Measurements from ENCODE around the gene EHMT1.

The EHMT1 gene

DNA sequence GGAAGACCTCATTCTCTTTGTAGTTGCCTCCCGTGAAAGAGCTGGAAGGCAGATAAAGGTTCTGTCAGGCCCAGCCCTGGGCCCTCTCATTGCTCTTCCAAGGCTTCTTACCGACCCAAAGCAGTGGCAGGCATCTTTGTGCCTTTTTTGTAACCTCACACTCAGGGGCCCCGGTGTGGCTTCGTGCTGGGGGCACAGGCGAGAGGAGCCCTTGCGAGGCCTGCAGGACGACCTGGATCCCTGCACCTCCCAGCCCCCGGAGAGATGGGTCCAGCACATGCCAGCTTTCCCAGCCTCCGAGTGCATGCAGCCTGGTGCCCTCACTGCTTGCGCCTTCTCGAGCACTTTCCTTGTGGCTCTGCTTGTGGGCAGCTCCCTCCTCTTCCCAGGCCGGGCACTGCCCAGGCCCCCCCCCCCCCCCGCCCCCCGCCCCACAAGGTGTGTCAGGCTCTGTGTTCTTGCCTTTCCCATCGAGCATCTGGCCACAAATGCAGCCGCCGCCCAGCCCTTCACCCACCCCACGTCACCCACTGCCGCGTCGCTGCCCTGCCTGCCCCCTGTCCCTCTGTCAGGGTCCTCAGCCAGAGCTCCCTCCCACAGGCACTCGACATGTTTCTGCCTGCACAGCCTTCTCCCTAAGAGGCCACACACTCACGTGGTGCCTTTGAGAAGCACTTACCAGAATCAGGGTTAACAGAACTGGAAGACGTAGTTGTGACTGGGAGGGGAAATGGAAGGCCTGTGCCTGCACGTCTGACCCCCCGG is 195.0 kb downstream of the EHMT1 start:
- no peak for DNase-seq

DNA sequence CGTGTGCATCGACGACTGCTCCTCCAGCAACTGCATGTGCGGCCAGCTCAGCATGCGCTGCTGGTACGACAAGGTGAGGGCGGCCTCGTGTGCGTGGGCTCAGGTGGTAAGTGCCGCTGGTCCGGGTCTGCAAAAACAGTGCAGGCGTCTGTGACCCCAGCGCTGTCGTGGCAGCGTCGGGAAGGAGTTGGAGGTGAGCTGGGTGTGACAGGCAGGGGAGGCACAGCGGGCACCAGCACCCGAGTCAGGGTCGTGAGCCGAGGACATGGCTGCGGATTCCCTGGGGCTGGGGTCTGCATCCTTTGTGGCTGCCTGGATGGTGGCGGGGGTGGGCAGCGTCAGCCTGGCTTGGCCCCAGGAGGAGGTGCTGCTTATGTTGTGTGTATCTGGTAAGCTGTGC is 195.6 kb downstream of the EHMT1 start:
- DNase-seq, result no peak

DNA sequence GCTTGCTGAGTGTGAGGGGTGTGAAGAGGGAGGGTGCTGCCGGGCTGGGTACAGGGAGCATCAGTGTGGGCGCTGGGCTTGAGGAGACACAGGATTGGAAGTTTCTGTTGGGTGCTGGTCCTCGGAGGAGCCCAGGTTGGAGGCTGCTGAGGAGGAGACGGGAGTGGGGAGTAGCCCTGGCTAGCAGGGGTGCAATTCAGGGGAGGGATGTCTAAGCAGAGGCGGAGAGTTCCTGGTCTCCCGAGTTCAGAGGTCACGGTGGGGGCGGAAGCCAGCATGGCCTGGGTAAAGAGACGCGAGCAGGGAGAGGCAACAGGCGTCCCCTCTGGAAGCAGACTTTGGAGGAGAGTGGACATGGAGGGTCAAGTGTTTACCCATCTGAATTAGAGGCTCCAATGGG is 196.0 kb downstream of the EHMT1 start:
- DNase-seq, result no peak

- DNase-seq, result no peak
Observed at GRCh38 chr9:137815256-137816255, 196.8 kb downstream of the EHMT1 start.

- DNase-seq, result no peak
Observed at GRCh38 chr9:137816531-137817235, 197.9 kb downstream of the EHMT1 start.

- no peak for DNase-seq
Observed at GRCh38 chr9:137817236-137818200, 198.7 kb downstream of the EHMT1 start.

GRCh38 chr9:137818286-137818685 is 199.5 kb downstream of the EHMT1 start:
- DNase-seq, result no peak

GRCh38 chr9:137820161-137820855 is 201.5 kb downstream of the EHMT1 start:
- DNase-seq, result no peak

DNA sequence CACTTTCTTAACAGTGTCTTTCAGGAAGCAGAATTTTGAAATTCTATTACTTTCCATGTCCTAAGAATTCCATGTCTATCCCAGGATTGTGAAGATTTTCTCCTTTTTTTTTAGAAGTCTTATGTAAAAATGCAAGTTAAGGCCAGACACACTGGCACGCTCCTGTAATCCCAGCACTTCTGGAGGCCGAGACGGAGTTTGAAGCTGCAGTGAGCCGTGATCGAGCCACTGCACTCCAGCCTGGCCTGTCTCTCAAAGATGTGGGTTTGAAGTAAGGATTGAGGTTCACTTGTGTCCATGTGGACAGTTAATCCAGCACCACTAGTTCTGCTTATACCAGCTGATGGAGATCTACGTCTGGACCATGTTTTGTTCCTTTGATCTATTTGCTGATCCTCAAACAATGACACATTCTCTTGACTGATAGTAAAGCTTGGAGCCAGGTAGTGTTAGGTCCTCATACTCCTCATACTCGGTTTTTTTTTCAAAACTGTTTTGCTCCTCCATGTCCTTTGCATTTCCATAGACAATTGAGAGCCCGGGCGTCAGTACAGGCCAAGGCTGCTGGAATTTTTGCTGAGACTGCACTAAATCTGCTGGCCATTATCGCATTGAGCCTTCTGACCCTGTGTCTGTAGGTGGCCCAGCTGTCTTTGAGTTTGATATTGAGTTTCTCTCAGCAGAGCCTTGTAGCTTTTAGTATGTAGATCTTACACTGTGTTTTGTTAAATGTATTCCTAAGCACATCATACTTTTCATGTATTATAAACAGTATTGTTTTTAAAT is 205.4 kb downstream of the EHMT1 start:
- no peak for DNase-seq

GRCh38 chr9:137825324-137825989 is 206.7 kb downstream of the EHMT1 start:
- no peak for DNase-seq

DNA sequence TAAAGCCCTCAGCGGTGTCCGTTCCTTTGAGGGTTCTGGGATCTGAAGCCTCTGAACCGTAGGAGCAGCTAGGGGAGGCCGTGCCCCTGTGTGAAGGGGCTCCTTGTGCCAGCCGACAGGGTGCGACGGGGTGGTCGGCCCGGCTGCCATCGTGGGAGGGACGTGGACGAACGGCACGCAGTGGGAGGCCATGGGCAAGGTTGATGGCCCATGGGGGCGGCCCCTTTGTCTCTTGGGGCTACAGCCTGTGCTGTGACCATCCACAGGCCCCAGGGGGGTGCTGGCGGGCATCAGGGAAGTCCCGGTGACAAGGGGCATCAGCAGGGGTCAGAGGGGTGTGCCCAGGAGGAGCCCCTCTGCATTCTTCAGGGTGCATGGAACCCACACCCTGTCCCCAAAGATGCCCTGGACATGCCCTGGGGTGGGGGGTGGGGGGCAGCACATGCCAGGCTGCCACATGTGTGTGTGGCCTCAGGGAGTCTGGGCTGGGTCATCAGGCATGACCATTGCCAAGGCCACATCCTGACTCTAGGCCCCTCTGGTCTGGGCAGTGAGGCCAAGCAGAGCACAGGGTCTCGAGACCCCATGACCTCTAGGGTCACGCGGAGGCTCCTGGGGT is 209.2 kb downstream of the EHMT1 start:
- no peak for DNase-seq

DNA sequence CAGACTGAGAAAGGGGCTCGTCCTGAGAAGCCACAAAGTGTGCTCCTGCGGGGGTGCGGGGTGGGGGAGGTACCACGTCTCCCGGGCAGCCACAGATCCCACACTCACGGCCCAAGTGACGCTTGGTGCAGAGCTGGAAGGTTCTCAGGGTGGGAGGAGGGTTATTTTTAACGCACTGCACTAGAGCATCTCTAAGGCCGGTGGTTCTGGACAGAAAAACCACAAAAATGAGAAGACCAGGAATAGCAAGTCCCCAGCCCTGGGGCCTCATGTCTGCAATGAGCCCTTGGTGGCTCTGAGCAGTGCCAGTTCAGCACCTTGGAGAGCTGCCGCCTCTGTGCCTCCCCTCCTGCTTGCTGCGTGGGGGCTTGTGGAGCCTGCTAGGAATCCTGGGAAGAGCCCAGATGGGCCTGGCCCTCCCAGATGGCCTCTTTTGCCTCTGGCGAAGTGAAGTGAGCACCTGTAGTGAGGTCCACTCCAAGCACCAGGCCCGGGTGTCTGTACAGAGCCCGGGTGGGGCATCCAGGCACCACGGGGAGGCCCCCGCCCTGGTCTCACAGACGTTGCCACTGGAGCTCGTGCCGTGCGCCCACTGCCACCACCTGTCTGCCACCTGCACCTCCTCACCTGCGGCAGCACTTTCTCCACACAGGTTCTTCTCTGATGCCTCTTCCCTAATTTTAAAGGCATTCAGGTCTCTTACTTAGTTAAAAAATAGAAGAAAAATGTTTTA is 209.9 kb downstream of the EHMT1 start:
- DNase-seq, result no peak

DNA sequence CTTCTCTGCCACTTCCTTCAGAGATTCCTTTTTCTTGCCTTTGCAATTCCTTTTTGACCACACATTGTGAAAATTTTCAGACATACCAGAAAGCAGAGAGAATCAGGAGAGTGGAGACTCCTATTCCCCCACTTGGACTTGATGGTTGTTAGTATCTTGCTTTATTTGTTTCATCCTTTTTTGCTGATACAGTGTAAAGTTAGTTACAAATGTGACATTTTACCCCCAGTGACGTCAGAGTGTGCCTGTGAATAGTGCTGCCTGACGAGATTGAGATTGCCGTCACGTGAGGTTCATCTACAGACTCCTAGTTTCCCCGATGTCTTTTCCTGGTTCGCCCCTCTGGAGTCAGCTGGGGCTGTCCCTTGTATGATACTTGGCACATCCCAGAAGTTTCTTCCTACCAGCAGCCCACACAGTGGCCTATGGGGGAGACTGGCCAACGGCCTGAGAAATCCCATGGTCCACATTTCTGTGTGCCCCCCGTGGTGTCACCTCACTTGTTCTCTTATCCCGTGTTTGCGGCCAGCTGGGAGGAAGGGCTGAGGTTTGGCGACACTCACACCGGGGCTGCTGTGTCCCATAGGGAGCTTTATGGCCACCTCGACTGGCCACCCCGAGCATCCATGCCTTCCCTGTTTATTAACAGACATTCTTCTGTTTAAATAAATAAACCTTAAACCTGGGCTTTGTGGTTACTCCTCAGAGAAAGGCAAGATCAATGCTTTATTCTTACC is 210.6 kb downstream of the EHMT1 start:
- DNase-seq, result no peak

DNA sequence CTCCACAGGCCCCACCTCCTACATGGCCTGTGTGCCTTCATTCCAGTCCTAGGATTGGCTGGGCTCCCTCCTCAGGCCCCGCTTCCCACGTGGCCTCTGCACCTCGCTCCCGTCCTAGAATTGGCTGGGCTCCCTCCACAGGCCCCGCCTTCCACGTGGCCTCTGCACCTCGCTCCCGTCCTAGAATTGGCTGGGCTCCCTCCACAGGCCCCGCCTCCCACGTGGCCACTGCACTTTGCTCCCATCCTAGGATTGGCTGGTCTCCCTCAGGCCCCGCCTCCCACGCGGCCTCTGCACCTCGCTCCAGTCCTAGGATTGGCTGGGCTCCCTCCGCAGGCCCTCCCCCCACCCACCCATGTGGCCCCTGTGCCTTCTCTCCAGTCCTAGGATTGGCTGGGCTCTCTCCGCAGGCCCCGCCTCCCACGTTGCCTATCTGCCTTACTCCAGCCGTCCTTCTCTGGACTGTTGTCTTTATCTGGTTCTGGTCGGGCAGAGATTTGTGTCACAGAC is 213.4 kb downstream of the EHMT1 start:
- no peak for DNase-seq

DNA sequence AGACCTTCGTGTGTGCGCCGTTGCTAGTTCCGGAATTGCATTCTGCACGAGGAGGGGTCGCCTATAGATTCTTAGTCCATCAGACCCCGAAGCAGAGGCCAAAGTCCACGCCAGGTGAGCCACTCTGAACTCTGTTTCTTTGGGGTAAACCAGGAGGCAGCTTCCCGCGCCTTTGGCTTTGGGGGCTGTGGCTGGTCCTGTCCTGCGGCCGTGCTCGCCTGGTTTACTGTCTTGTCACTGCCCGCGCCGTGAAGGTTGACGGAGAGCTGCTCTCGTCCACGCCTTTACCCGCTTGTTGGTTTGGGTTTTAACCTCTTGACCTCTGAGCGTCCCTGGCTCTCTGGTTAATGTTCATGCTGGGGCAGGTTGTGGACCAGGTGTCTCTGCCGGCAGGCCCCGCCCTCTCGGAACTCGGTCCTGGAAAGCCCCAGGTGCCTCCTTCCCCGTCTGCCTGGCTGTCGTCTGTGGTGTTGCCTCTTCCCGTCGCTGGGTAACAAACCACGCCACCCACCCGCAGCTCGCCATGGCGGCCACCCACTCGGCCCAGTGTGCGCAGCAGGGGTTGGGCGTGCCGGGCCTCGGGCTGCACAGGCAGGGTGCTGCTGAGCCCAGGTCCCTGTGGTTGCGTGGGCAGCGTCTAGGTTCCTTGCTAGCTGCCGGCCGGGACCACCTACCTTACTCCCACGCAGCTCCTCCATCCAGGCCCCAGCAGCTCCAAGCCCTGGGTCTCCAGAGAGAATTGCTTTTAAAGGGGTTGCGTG is 214.2 kb downstream of the EHMT1 start:
- no peak for DNase-seq

- DNase-seq, result no peak
Observed at GRCh38 chr9:137833721-137834613, 215.2 kb downstream of the EHMT1 start.

Measured in NK-92 treated with Interleukin-12 subunit alpha and Interleukin-12 subunit beta, amount 100 ng/mL, for 24 hours (cell line).